ENCODE data around the gene SLC6A7. TPM values are rescaled to one million over a fixed set of nuclear protein-coding genes. Genes with fewer than 3 reads are reported as not detected.

Gene SLC6A7
- total RNA-seq, 2 experiments from 2014 or later, result not detected

DNA sequence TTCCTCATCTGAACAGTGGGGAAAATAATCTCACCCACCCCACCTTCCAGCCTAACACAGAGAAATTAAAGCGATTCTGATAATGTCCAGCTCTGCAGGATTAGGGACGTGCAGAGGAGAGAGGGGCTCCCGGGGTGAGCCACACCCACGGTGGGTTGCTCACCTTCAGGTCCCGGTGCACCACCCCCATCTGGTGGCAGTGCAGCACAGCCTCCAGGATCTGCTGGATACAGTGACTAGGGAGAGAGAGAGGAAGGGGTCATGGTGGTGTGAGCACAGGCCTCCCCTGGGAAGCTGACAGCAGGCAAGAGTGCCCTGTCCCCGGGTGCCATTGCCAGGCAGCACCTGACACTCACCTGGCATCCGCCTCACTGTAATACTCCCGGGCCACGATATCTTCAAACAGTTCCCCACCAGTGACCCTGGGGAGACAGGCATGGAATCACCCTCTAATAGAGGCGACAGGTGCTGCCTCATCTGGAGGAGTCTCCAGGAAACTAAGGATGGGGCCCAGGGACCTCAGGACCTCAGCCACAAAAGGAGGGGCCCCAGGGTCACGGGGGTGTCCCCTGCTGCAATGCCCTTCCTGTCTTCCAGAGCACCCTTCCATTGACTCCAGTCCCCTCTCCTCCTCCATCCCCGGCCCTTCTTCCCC lies 66.7 kb downstream of the SLC6A7 start:
- CTCF ChIA-PET, result no interaction called here
- H3K4me3 Mint-ChIP-seq, result no peak overlapping the region
- no peaks in the 10 kb centered on the region for H3K4me1 Mint-ChIP-seq (ENCODE audit: low read depth)
- intact Hi-C loops (cut with micrococcal nuclease), result no loop called here
- no peak overlapping the region for H3K27ac Mint-ChIP-seq
- H3K27me3 Mint-ChIP-seq (ENCODE audit: low read depth), result no peaks in the 10 kb centered on the region
- no peak for DNase-seq
- H3K36me3 Mint-ChIP-seq (ENCODE audit: low read depth), result no peaks in the 10 kb centered on the region
- no peaks in the 10 kb centered on the region for H3K9me3 Mint-ChIP-seq

DNA sequence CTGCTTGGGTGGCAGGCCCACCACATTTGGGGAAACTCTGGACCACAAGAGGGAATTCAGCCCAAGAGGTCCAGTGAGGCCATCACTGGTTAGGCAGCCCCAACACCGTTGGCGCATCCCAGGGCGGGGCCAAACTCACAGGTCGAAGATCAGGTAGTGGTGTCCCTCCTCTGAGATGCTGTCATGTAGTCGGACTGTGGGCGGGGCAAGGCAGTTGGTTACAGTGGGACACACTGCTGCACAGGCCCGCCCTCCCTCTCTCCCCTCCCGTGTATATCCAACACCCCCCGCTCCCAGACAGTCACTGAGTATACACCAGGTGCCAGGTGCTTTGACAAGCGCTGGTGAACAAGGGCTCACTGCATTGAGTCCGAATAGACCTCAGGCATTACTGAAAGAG lies 67.6 kb downstream of the SLC6A7 start:
- no peak for DNase-seq
- Mint-ChIP-seq H3K4me3 (no peak overlapping the region), H3K27me3 (ENCODE audit: low read depth) (no peaks in the 10 kb centered on the region), H3K4me1 (ENCODE audit: low read depth) (no peaks in the 10 kb centered on the region), H3K36me3 (ENCODE audit: low read depth) (no peaks in the 10 kb centered on the region), H3K9me3 (no peaks in the 10 kb centered on the region), H3K27ac (no peak overlapping the region)
- intact Hi-C loops (cut with micrococcal nuclease), result no loop called here
- CTCF ChIA-PET, result no interaction called here

DNA sequence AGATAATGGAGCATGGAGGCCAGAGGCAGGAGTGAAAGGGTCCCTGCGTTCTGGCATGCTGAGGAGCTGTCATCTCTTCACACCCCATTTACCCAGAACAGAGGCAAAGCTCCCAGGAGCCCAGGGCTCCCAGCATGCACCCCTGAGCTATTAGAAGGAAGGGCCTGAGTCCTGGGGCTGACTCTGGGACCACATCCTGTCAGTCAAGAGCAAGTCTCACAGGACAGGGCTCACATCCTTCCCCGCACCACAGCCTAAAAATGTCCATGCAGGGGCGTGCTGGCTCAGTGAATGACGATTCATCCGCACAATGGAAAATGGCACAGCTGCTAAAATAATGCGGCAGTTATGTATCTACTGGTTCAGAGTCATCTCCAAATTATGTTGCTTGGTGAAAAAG lies 68.3 kb downstream of the SLC6A7 start:
- no peak for DNase-seq
- Mint-ChIP-seq H3K36me3 (ENCODE audit: low read depth) (no peaks in the 10 kb centered on the region), H3K27ac (no peak overlapping the region), H3K9me3 (no peaks in the 10 kb centered on the region), H3K4me3 (no peak overlapping the region), H3K27me3 (ENCODE audit: low read depth) (no peaks in the 10 kb centered on the region), H3K4me1 (ENCODE audit: low read depth) (no peaks in the 10 kb centered on the region)
- CTCF ChIA-PET, result no interaction called here
- intact Hi-C loops (cut with micrococcal nuclease), result no loop called here

Other genes starting within 250 kb of the SLC6A7 start
- gene PDE6A, start 245.3 kb upstream of the SLC6A7 start, total RNA-seq, result not detected
- 1 to 10 TPM; 3.5 to 3.7 TPM for gene SLC26A2, start 229.3 kb upstream of the SLC6A7 start, total RNA-seq
- 1 to 10 TPM; 2.6 to 2.7 TPM for gene TIGD6, start 189.4 kb upstream of the SLC6A7 start, total RNA-seq
- gene HMGXB3, start 189.3 kb upstream of the SLC6A7 start, total RNA-seq, result 10 to 100 TPM; 24.3 to 26.8 TPM
- 1 to 10 TPM in 1 of 2 experiments, under 1 TPM in 1; 0.94 to 1.8 TPM for gene CSF1R, start 103.5 kb upstream of the SLC6A7 start, total RNA-seq
- 1 to 10 TPM in 1 of 2 experiments, under 1 TPM in 1; 0.14 to 1.0 TPM for gene PDGFRB, start 34.2 kb upstream of the SLC6A7 start, total RNA-seq
- not detected for gene CDX1, start 23.3 kb upstream of the SLC6A7 start, total RNA-seq
- not detected for gene CAMK2A, start 99.7 kb downstream of the SLC6A7 start, total RNA-seq
- not detected for gene ARSI, start 112.8 kb downstream of the SLC6A7 start, total RNA-seq
- gene TCOF1, start 167.6 kb downstream of the SLC6A7 start, total RNA-seq, result 100 to 1,000 TPM; 114 to 115 TPM
- 100 to 1,000 TPM; 312 to 316 TPM for gene CD74, start 222.8 kb downstream of the SLC6A7 start, total RNA-seq